Right ventricle myocardium superior (tissue), 1 donor: Measurements from ENCODE around the gene PRAMEF8. TPM values are rescaled to one million over a fixed set of nuclear protein-coding genes. Genes with fewer than 3 reads are reported as not detected.
"Not testable (repeated sequence)": the region's sequence is repeated elsewhere in the genome, so short reads cannot be mapped to it uniquely, and the experiment has no call there.

Experiments
- ATAC-seq: fragments of 200-7000 bp; cut with Tn5 transposase; one replicate; pipeline ENCODE4 v1.9.1; 2020; ENCODE audit warnings: mild to moderate bottlenecking; ENCODE audit not compliant: poor library complexity
- DNase-seq: peaks from one replicate; pipeline ENCODE4 v3.0.0-alpha.2; 2020
- intact Hi-C: fragments of 100-400 bp; cut with DNase I; formaldehyde crosslinking; loops from one replicate; pipeline ENCODE4 v1.11.2; 2022
- long read RNA-seq: library from polyadenylated mRNA; unstranded; transcript quantifications from one replicate; pipeline ENCODE4 v2.0.0, GENCODE V29; 2021
- total RNA-seq: library from RNA; stranded (reverse); fragmentation: NEBNext Ultra II Directional; extraction: Animal tissue kit (Norgen Biotek cat#: 25700); gene quantifications from one replicate; pipeline ENCODE4 v1.2.1, GENCODE V29; 2021
- donor health status: DM: no; HTN: yes; CAD: no; lungs with severe emphysema.

Gene PRAMEF8
- total RNA-seq = not detected
- long read RNA-seq = 0 reads

GRCh38 chr1:13285037-13285436 is at the start of gene PRAMEF8:
TSS of gene PRAMEF8 (minus strand) at chr1:13285137. CDS start at chr1:13284091, 1,046 bp downstream.
- ATAC-seq, intact Hi-C loops, DNase-seq: not testable (repeated sequence)

GRCh38 chr1:13315281-13315680 is 30.3 kb upstream of the PRAMEF8 start, which contains the start of gene PRAMEF15:
TSS of gene PRAMEF15 (plus strand) at chr1:13315581. CDS start at chr1:13318408, 2,827 bp downstream.
- DNase-seq, ATAC-seq: not testable (repeated sequence)

GRCh38 chr1:13303239-13303638 is 18.3 kb upstream of the PRAMEF8 start, which contains the start of gene PRAMEF33:
TSS of gene PRAMEF33 (plus strand) at chr1:13303539. CDS start at chr1:13305955, 2,416 bp downstream.
- intact Hi-C loops, DNase-seq, ATAC-seq: not testable (repeated sequence)

More at GRCh38 chr1:13315281-13315680, 30.3 kb upstream of the PRAMEF8 start, which contains the start of gene PRAMEF15:
- intact Hi-C loops = not testable (repeated sequence)

GRCh38 chr1:13302197-13302596 is 17.3 kb upstream of the PRAMEF8 start:
- intact Hi-C loops, DNase-seq, ATAC-seq: not testable (repeated sequence)

- ATAC-seq, DNase-seq, intact Hi-C loops: not testable (repeated sequence)
Observed at GRCh38 chr1:13298699-13299098, 13.8 kb upstream of the PRAMEF8 start.

GRCh38 chr1:13297216-13297931 is 12.4 kb upstream of the PRAMEF8 start:
- DNase-seq, intact Hi-C loops, ATAC-seq: not testable (repeated sequence)

- intact Hi-C loops, ATAC-seq, DNase-seq: not testable (repeated sequence)
Observed at GRCh38 chr1:13289030-13289429, 4.1 kb upstream of the PRAMEF8 start.

GRCh38 chr1:13279617-13280016 is 5.3 kb downstream of the PRAMEF8 start:
- ATAC-seq, DNase-seq, intact Hi-C loops: not testable (repeated sequence)

GRCh38 chr1:13277016-13277415 is 7.9 kb downstream of the PRAMEF8 start:
- intact Hi-C loops, ATAC-seq, DNase-seq: not testable (repeated sequence)

- ATAC-seq, intact Hi-C loops, DNase-seq: not testable (repeated sequence)
Observed at GRCh38 chr1:13265124-13265523, 19.8 kb downstream of the PRAMEF8 start.

- DNase-seq, intact Hi-C loops, ATAC-seq: not testable (repeated sequence)
Observed at GRCh38 chr1:13253898-13254297, 31.0 kb downstream of the PRAMEF8 start, which contains the start of gene PRAMEF5. TSS of gene PRAMEF5 (plus strand) at chr1:13254198. CDS start at chr1:13259269, 5,071 bp downstream.

- intact Hi-C loops, DNase-seq, ATAC-seq: not testable (repeated sequence)
Observed at GRCh38 chr1:13247122-13247521, 37.8 kb downstream of the PRAMEF8 start.

- DNase-seq, ATAC-seq, intact Hi-C loops: not testable (repeated sequence)
Observed at GRCh38 chr1:13246554-13246871, 38.4 kb downstream of the PRAMEF8 start.

GRCh38 chr1:13245841-13246553 is 38.9 kb downstream of the PRAMEF8 start:
- ATAC-seq = not testable (repeated sequence)

GRCh38 chr1:13243536-13244263 is 41.2 kb downstream of the PRAMEF8 start:
- ATAC-seq, DNase-seq, intact Hi-C loops: not testable (repeated sequence)

More at GRCh38 chr1:13245841-13246553, 38.9 kb downstream of the PRAMEF8 start:
- DNase-seq, intact Hi-C loops: not testable (repeated sequence)

GRCh38 chr1:13239633-13240032 is 45.3 kb downstream of the PRAMEF8 start:
- ATAC-seq, intact Hi-C loops, DNase-seq: not testable (repeated sequence)

- intact Hi-C loops, ATAC-seq: not testable (repeated sequence)
- DNase-seq = peak; percentile 15
Observed at GRCh38 chr1:13237572-13237971, 47.4 kb downstream of the PRAMEF8 start.

GRCh38 chr1:13234057-13234456 is 50.9 kb downstream of the PRAMEF8 start:
- intact Hi-C loops, ATAC-seq: not testable (repeated sequence)
- DNase-seq = peak; percentile 9
